HFF-Myc (cell line): Measurements from ENCODE around the gene STX8.

Experiments
- DNase-seq: peaks from one replicate; pipeline ENCODE4 v3.0.0-alpha.2; 2011; ENCODE audit warnings: low read depth; ENCODE audit errors: extremely low read depth
- H3K4me3 ChIP-seq: replicated peaks from 2 replicates; pipeline ENCODE4 v1.5.1; 2011; ENCODE audit warnings: low read depth, mild to moderate bottlenecking, control low read depth, low read length
- CTCF ChIP-seq: IDR thresholded peaks from 2 replicates; pipeline ENCODE4 v1.5.1; 2012; ENCODE audit warnings: mild to moderate bottlenecking, low read depth, low read length, control low read depth; ENCODE audit errors: missing control alignments

Gene STX8

GRCh38 chr17:9212376-9213302 is 363.0 kb downstream of the STX8 start:
- no peak overlapping the region for H3K4me3 ChIP-seq
- no peak for TF ChIP-seq CTCF
- no peak for DNase-seq

GRCh38 chr17:9211133-9211765 is 364.4 kb downstream of the STX8 start:
- no peak for DNase-seq
- no peak for TF ChIP-seq CTCF

GRCh38 chr17:9209781-9210370 is 365.7 kb downstream of the STX8 start:
- no peak for TF ChIP-seq CTCF
- no peak overlapping the region for H3K4me3 ChIP-seq

More at GRCh38 chr17:9211133-9211765, 364.4 kb downstream of the STX8 start:
- H3K4me3 ChIP-seq = no peak overlapping the region

DNA sequence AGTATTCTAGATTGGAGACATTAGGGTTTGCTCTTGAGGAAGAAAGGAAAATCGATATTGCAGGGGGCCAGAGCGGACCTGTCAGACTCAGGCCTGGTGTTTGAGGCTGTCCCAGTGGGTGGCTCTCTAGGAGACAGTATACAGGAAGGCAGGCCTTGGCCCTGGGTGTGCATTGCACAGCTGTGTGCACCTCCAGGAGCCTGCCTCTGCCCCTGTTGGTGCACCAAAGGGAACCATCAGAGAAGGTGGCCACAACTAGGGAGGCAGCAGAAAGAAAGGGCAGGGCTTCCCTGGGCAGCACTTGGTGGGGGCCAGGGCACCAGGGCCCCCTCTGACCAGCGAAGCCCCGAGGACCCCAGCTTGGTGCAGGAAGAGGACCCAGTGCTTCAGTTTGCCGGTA is 366.3 kb downstream of the STX8 start:
- no peak for DNase-seq
- H3K4me3 ChIP-seq = no peak overlapping the region
- TF ChIP-seq CTCF = no peak

More at GRCh38 chr17:9209781-9210370, 365.7 kb downstream of the STX8 start:
- no peak for DNase-seq

GRCh38 chr17:9208381-9209105 is 367.1 kb downstream of the STX8 start:
- H3K4me3 ChIP-seq = no peak overlapping the region
- no peak for DNase-seq
- no peak for TF ChIP-seq CTCF

DNA sequence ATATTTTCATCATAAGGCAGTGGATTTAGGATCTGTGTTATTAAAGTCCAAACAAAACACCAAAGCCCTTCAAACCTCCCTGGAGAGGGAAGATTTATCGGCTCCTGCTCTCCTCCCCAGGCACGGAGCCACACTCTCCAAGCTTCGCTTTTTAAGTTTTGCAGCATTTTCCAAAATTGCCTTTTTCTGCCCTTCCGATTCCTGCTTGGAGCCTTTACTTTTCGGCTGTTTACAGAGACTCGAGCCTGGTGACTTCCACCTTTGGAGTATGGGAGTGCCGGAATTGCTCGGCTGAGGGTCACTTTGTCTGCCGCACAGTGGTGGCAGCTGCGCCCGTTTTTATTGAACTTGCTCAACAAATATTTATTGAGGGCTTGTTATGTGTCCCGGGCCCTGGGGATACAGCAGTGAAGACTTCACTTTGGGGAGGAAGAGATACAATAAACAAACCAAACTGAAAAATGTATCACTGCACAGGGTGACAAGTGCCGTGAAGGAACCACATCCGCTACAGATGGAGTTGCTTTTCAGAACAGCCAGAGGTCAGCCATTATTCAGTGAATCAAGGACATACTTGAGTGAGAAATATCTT is 368.8 kb downstream of the STX8 start:
- DNase-seq = no peak
- H3K4me3 ChIP-seq = no peak overlapping the region
- no peak for TF ChIP-seq CTCF
